Endothelial cell of umbilical vein (primary cell): ENCODE results near the gene AMBP.

Experiments used
- CTCF ChIP-seq, 2 donors: IDR thresholded peaks; 1 replicate in 1 of 2; 2 replicates in 1 of 2; pipeline ENCODE4 v1.5.1; 2011; ENCODE audit warnings: low read length in 2 of 2, mild to moderate bottlenecking in 2 of 2, moderate library complexity in 2 of 2, control low read depth in 1 of 2, inconsistent platforms in 1 of 2, low read depth in 1 of 2; ENCODE audit not compliant: insufficient read depth in 1 of 2; ENCODE audit errors: extremely low read depth in 1 of 2
- POLR2AphosphoS5 ChIP-seq: IDR thresholded peaks from 2 replicates; pipeline ENCODE4 v1.6.1; 2012; ENCODE audit warnings: low read depth, mild to moderate bottlenecking, control low read depth, low read length, moderate library complexity; ENCODE audit not compliant: insufficient read depth

GRCh38 chr9:114069476-114070187 is 8.5 kb downstream of the AMBP start:
- TF ChIP-seq CTCF (IDR thresholded peaks at IDR 0.05; ENCODE audit: extremely low read depth in 1 of 2, insufficient read depth in 1 of 2, low read depth in 1 of 2, low read length in 2 of 2) (no peak), POLR2AphosphoS5 (no peak)
